ENCODE measurements around the gene SPDYE4.
A peak's percentile ranks its signal among the peaks of the same experiment; 100 is the strongest.

Gene SPDYE4

GRCh38 chr17:8708025-8708461 lies 50.3 kb downstream of the SPDYE4 start:
- DNase-seq: peak; percentile 8 to 11

- DNase-seq: no peak
Observed at GRCh38 chr17:8707332-8708024, 50.9 kb downstream of the SPDYE4 start.

GRCh38 chr17:8706431-8706830 lies 51.9 kb downstream of the SPDYE4 start:
- DNase-seq: no peak

- DNase-seq: no peak
Observed at GRCh38 chr17:8705427-8705826, 52.9 kb downstream of the SPDYE4 start.

- DNase-seq: no peak
Observed at GRCh38 chr17:8703001-8703400, 55.3 kb downstream of the SPDYE4 start.

- DNase-seq: no peak
Observed at GRCh38 chr17:8701754-8702153, 56.6 kb downstream of the SPDYE4 start.

GRCh38 chr17:8701221-8701620 lies 57.1 kb downstream of the SPDYE4 start:
- DNase-seq: no peak
